Measurements from ENCODE around the gene DTD1.

- TF ChIP-seq CTCF (conservative IDR thresholded peaks at IDR 0.05; ENCODE audit: low read length), result no peak
- no peak for TF ChIP-seq EZH2phosphoT487 (IDR thresholded peaks at IDR 0.05; ENCODE audit: borderline replicate concordance)
Measured at GRCh38 chr20:18743665-18744440, 156.0 kb downstream of the DTD1 start.

Data from Loucy (cell line).